Neural cell (in vitro differentiated cells): Measurements from ENCODE around the gene PNPLA7. TPM values are rescaled to one million over a fixed set of nuclear protein-coding genes. Genes with fewer than 3 reads are reported as not detected.

Experiments
- H2AFZ ChIP-seq: fragments of 200-600, 300-800 bp; sonication (generic), shearing (Covaris generic); 2 replicates; pipeline ENCODE4 v1.6.0; 2014; ENCODE audit warnings: low read depth, mild to moderate bottlenecking, antibody characterized with exemption, low read length, moderate library complexity
- H3F3A ChIP-seq: fragments of 200-600 bp; shearing (Covaris generic); 2 replicates; pipeline ENCODE4 v1.6.1; 2016; ENCODE audit warnings: mild to moderate bottlenecking, moderate library complexity, mixed read lengths, antibody characterized with exemption, low read length; ENCODE audit not compliant: insufficient read depth, poor library complexity, severe bottlenecking
- H3K27ac ChIP-seq: fragments of 200-600, 300-800 bp; sonication (generic), shearing (Covaris generic); 2 replicates; pipeline ENCODE4 v1.5.1; 2014; ENCODE audit warnings: mild to moderate bottlenecking, low read length, moderate library complexity
- H3K27me3 ChIP-seq: fragments of 300-800, 200-600 bp; sonication (generic), shearing (Covaris generic); 2 replicates; pipeline ENCODE4 v1.6.0; 2014; ENCODE audit warnings: mild to moderate bottlenecking, low read depth, low read length, moderate library complexity; ENCODE audit not compliant: insufficient read depth
- H3K36me3 ChIP-seq: fragments of 300-800, 200-600 bp; sonication (generic), shearing (Covaris generic); 2 replicates; pipeline ENCODE4 v1.5.1; 2014; ENCODE audit warnings: mild to moderate bottlenecking, antibody characterized with exemption, low read length, moderate library complexity; ENCODE audit not compliant: insufficient read depth
- H3K4me2 ChIP-seq: fragments of 300-800, 200-600 bp; sonication (generic), shearing (Covaris generic); 2 replicates; pipeline ENCODE4 v1.6.0; 2014; ENCODE audit warnings: mild to moderate bottlenecking, low read length
- H3K4me3 ChIP-seq: fragments of 300-800, 200-600 bp; sonication (generic), shearing (Covaris generic); 2 replicates; pipeline ENCODE4 v1.5.1; 2014; ENCODE audit warnings: mild to moderate bottlenecking, low read length, moderate library complexity
- H3K79me2 ChIP-seq: fragments of 200-600 bp; shearing (Covaris generic); replicated peaks from 2 replicates; pipeline ENCODE4 v1.6.0; 2014; ENCODE audit warnings: mild to moderate bottlenecking, low read length, moderate library complexity; ENCODE audit not compliant: insufficient read depth
- H3K9ac ChIP-seq: fragments of 300-800, 200-600 bp; sonication (generic), shearing (Covaris generic); 2 replicates; pipeline ENCODE4 v1.6.1; 2016; ENCODE audit warnings: mild to moderate bottlenecking, low read length, mixed read lengths
- H3K9me2 ChIP-seq: fragments of 200-600 bp; shearing (Covaris generic); 2 replicates; pipeline ENCODE4 v1.6.1; 2016; ENCODE audit warnings: mild to moderate bottlenecking, low read length, mixed read lengths; ENCODE audit not compliant: insufficient read depth
- H3K9me3 ChIP-seq: fragments of 200-600, 300-800 bp; sonication (generic), shearing (Covaris generic); 2 replicates; pipeline ENCODE4 v1.6.1; 2016; ENCODE audit warnings: mild to moderate bottlenecking, mixed run types, low read length, moderate library complexity, mixed read lengths
- H4K20me1 ChIP-seq: fragments of 200-600 bp; shearing (Covaris generic); 2 replicates; pipeline ENCODE4 v1.6.1; 2016; ENCODE audit warnings: mild to moderate bottlenecking, mixed run types; ENCODE audit not compliant: insufficient read depth
- EP300 ChIP-seq: fragments of 450-650 bp; conservative IDR thresholded peaks from 2 replicates; pipeline ENCODE4 v1.6.1; 2014; ENCODE audit warnings: antibody characterized with exemption, mild to moderate bottlenecking, moderate library complexity; ENCODE audit not compliant: poor library complexity, severe bottlenecking
- EZH2 ChIP-seq: fragments of 200-600, 300-800 bp; shearing (Covaris generic), sonication (generic); IDR thresholded peaks from 2 replicates; pipeline ENCODE4 v1.6.1; 2014; ENCODE audit warnings: antibody characterized with exemption, low read length, borderline replicate concordance, mild to moderate bottlenecking; ENCODE audit not compliant: insufficient read depth, poor library complexity, severe bottlenecking
- MXI1 ChIP-seq: fragments of 450-650 bp; conservative IDR thresholded peaks from 2 replicates; pipeline ENCODE4 v1.6.1; 2014; ENCODE audit warnings: antibody characterized with exemption, mild to moderate bottlenecking; ENCODE audit not compliant: poor library complexity, severe bottlenecking
- POLR2AphosphoS5 ChIP-seq: IDR thresholded peaks from 2 replicates; pipeline ENCODE4 v1.6.1; 2012
- RAD21 ChIP-seq: fragments of 450-650 bp; conservative IDR thresholded peaks from 2 replicates; pipeline ENCODE4 v1.6.1; 2014; ENCODE audit warnings: antibody characterized with exemption, mild to moderate bottlenecking, moderate library complexity
- REST ChIP-seq: IDR thresholded peaks from 2 replicates; pipeline ENCODE4 v1.6.1; 2012; ENCODE audit warnings: borderline replicate concordance
- SMC3 ChIP-seq: fragments of 450-650 bp; conservative IDR thresholded peaks from 2 replicates; pipeline ENCODE4 v1.6.1; 2014; ENCODE audit warnings: antibody characterized with exemption, mild to moderate bottlenecking, moderate library complexity; ENCODE audit not compliant: poor library complexity
- TAF1 ChIP-seq: IDR thresholded peaks from 2 replicates; pipeline ENCODE4 v1.6.1; 2012; ENCODE audit warnings: low read depth
- polyA plus RNA-seq: library from polyadenylated mRNA; depleted of rRNA; stranded (reverse); fragments of >200 nt; gene quantifications from 2 replicates; pipeline ENCODE4 v1.2.3, GENCODE V29; 2014
- TF ChIP-seq, protein P1 (sequence below): fragments of 450-650 bp; IDR thresholded peaks from 2 replicates; pipeline ENCODE4 v1.5.1; 2014; ENCODE audit warnings: antibody characterized with exemption, mild to moderate bottlenecking, moderate library complexity; ENCODE audit not compliant: poor library complexity, severe bottlenecking

The PNPLA7 gene
- polyA plus RNA-seq, 1 donor from 2014 or later = 0.72 TPM

DNA sequence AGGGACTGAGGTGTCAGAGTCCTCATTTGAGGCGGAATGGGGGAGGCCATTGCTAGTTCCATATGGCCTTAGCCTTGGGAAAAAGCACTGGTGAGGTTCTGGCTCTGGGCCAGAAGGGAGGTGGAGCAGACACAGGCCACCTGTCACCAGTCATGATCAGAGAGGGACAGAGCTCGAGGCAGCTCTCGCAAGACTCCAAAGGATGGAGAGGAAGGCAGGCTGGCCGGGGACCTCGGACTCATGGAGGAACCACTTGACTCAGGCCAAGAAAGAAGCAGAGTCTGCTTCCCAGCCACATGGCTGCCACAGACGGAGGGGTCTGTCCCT lies 61.9 kb downstream of the PNPLA7 start:
- Histone ChIP-seq H3K36me3 (no peaks in the 10 kb centered on the region), H3K4me2 (no peak overlapping the region), H2AFZ (no peak overlapping the region), H3K79me2 (no peaks in the 10 kb centered on the region), H3K27ac (no peak overlapping the region), H3K9me3 (no peaks in the 10 kb centered on the region), H3K27me3 (no peaks in the 10 kb centered on the region), H3K4me3 (no peak overlapping the region), H3F3A (no peaks in the 10 kb centered on the region), H4K20me1 (no peaks in the 10 kb centered on the region), H3K9me2 (no peaks in the 10 kb centered on the region), H3K9ac (no peak overlapping the region)
- TF ChIP-seq RAD21 (no peak), TAF1 (no peak), MXI1 (no peak), SMC3 (no peak), EZH2 (no peak), EP300 (no peak), REST (no peak), POLR2AphosphoS5 (no peak)
- TF ChIP-seq, protein P1, sequence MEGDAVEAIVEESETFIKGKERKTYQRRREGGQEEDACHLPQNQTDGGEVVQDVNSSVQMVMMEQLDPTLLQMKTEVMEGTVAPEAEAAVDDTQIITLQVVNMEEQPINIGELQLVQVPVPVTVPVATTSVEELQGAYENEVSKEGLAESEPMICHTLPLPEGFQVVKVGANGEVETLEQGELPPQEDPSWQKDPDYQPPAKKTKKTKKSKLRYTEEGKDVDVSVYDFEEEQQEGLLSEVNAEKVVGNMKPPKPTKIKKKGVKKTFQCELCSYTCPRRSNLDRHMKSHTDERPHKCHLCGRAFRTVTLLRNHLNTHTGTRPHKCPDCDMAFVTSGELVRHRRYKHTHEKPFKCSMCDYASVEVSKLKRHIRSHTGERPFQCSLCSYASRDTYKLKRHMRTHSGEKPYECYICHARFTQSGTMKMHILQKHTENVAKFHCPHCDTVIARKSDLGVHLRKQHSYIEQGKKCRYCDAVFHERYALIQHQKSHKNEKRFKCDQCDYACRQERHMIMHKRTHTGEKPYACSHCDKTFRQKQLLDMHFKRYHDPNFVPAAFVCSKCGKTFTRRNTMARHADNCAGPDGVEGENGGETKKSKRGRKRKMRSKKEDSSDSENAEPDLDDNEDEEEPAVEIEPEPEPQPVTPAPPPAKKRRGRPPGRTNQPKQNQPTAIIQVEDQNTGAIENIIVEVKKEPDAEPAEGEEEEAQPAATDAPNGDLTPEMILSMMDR = no peak

- Histone ChIP-seq H3F3A (no peaks in the 10 kb centered on the region), H3K36me3 (no peaks in the 10 kb centered on the region), H3K9me2 (no peaks in the 10 kb centered on the region), H3K4me2 (no peak overlapping the region), H3K4me3 (no peak overlapping the region), H3K27me3 (no peaks in the 10 kb centered on the region), H4K20me1 (no peaks in the 10 kb centered on the region), H3K27ac (no peak overlapping the region), H3K9ac (no peak overlapping the region), H2AFZ (no peak overlapping the region), H3K79me2 (no peaks in the 10 kb centered on the region), H3K9me3 (no peaks in the 10 kb centered on the region)
- TF ChIP-seq EZH2 (no peak), REST (no peak), EP300 (no peak), POLR2AphosphoS5 (no peak), MXI1 (no peak), RAD21 (no peak), TAF1 (no peak), SMC3 (no peak)
- TF ChIP-seq, protein P1 = no peak
Measured at GRCh38 chr9:137487454-137488326, 62.5 kb downstream of the PNPLA7 start.
